Gastrocnemius medialis (tissue), 4 donors: Measurements from ENCODE around the gene PCNX2.

Source experiments
- POLR2A ChIP-seq, 2 donors: fragments of 450-650 bp; IDR thresholded peaks; one replicate each; pipeline ENCODE4 v1.6.1; 2017; ENCODE audit warnings: antibody characterized with exemption in 2 of 2, mild to moderate bottlenecking in 2 of 2, moderate library complexity in 2 of 2
- TF ChIP-seq, protein P1 (sequence below), 5 experiments: fragments of 450-650 bp in 3 of 5; fragments of 200-600 bp in 2 of 5; sonication (generic) in 2 of 5; IDR thresholded peaks in 4 of 5; conservative IDR thresholded peaks in 1 of 5; 1 replicate in 4 of 5; 2 replicates in 1 of 5; pipeline ENCODE4 v1.5.1; 2016 to 2019; ENCODE audit warnings: antibody characterized with exemption in 5 of 5, mild to moderate bottlenecking in 3 of 5, moderate library complexity in 3 of 5

DNA sequence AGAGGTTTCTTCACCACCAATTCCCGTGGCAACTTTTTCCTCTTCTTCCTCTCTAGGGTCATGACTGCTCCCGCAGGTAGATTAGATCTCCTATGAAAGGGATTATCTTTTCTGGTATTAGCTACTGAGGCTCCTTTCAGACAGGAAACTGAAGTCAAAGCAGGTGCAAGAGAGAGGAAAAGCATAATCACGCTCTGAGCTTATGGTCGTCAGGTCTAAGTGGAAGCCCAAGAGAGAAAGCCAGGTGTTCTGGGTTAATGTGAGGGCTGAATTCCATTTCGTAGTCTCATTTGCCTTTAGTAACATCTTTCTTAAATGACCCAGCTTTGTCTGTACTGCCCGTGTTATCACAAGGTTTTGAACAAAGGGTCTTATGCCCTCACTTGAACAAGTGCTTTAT, 23.7 kb upstream of the PCNX2 start:
- TF ChIP-seq, protein P1, sequence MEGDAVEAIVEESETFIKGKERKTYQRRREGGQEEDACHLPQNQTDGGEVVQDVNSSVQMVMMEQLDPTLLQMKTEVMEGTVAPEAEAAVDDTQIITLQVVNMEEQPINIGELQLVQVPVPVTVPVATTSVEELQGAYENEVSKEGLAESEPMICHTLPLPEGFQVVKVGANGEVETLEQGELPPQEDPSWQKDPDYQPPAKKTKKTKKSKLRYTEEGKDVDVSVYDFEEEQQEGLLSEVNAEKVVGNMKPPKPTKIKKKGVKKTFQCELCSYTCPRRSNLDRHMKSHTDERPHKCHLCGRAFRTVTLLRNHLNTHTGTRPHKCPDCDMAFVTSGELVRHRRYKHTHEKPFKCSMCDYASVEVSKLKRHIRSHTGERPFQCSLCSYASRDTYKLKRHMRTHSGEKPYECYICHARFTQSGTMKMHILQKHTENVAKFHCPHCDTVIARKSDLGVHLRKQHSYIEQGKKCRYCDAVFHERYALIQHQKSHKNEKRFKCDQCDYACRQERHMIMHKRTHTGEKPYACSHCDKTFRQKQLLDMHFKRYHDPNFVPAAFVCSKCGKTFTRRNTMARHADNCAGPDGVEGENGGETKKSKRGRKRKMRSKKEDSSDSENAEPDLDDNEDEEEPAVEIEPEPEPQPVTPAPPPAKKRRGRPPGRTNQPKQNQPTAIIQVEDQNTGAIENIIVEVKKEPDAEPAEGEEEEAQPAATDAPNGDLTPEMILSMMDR (IDR thresholded peaks at IDR 0.05 in 4 of 5, conservative IDR thresholded peaks at IDR 0.05 in 1 of 5) = no peak
- no peak for TF ChIP-seq POLR2A (IDR thresholded peaks at IDR 0.05)
